Subcutaneous abdominal adipose tissue (tissue), 5 donors: Measurements from ENCODE around the gene TSPAN15.
"Not testable (repeated sequence)": the region's sequence is repeated elsewhere in the genome, so short reads cannot be mapped to it uniquely, and the experiment has no call there.

Experiments used
- H3K27ac ChIP-seq: one replicate; pipeline ENCODE4 v1.7.0; 2013; ENCODE audit warnings: low read depth, mild to moderate bottlenecking, inconsistent platforms, low read length, moderate library complexity
- H3K27me3 ChIP-seq, 5 donors: one replicate each; pipeline ENCODE4 v1.7.0; 2013; ENCODE audit warnings: low read length in 5 of 5, inconsistent platforms in 1 of 5; ENCODE audit not compliant: control insufficient read depth in 5 of 5, insufficient read depth in 4 of 5
- H3K36me3 ChIP-seq, 5 donors: one replicate each; pipeline ENCODE4 v1.7.0; 2013; ENCODE audit warnings: low read length in 5 of 5; ENCODE audit not compliant: control insufficient read depth in 5 of 5, insufficient read depth in 5 of 5
- H3K4me1 ChIP-seq, 5 donors: one replicate each; pipeline ENCODE4 v1.7.0; 2013; ENCODE audit warnings: low read length in 5 of 5, mild to moderate bottlenecking in 3 of 5, moderate library complexity in 1 of 5; ENCODE audit not compliant: control insufficient read depth in 5 of 5, insufficient read depth in 5 of 5
- H3K4me3 ChIP-seq, 5 donors: one replicate each; pipeline ENCODE4 v1.7.0; 2013; ENCODE audit warnings: low read length in 5 of 5, low read depth in 1 of 5
- H3K9ac ChIP-seq, 5 donors: one replicate each; pipeline ENCODE4 v1.7.0; 2013; ENCODE audit warnings: low read length in 5 of 5, mild to moderate bottlenecking in 4 of 5, moderate library complexity in 3 of 5
- H3K9me3 ChIP-seq, 5 donors: one replicate each; pipeline ENCODE4 v1.7.0; 2013; ENCODE audit warnings: low read length in 5 of 5; ENCODE audit not compliant: control insufficient read depth in 5 of 5
- donor health status: healthy.
- donor health status: healthy.
- donor health status: healthy.
- donor health status: healthy.
- donor health status: healthy.

Gene TSPAN15

GRCh38 chr10:69480068-69480412 is 28.8 kb downstream of the TSPAN15 start:
- Histone ChIP-seq H3K9ac (peak overlapping the region in 3 of 5 donors; percentile 49 to 63 (median 52)), H3K27ac (peak overlapping the region; percentile 78), H3K4me1 (peaks cover 31 to 100% (median 95%) of the 10 kb centered on the region in 5 donors)

DNA sequence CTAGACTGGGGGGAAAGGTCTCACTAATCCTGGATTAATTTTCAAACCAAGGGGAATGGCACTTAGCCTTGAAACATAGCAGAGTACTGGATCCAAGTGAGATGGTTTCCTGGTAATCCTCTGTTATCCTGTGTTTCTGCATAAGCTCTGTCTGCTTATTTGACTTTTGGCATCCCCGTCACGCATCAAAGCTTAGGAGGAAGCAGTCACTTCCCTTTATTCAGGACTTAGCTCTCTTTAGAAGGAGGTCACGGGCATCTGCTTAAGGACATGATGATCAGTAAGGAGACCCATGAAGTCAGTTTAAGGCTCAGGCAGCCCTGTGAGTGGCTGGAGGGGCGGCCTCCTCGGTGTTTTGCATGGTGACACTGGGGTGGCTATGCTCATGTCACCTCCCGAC is 30.0 kb downstream of the TSPAN15 start:
- Histone ChIP-seq H3K4me3 (no peak overlapping the region), H3K27me3 (no peaks in the 10 kb centered on the region), H3K9ac (peak overlapping the region in 2 of 5 donors; percentile 2 to 43), H3K4me1 (peaks cover 26 to 100% (median 93%) of the 10 kb centered on the region in 5 donors), H3K27ac (peak overlapping the region; percentile 78), H3K9me3 (no peaks in the 10 kb centered on the region), H3K36me3 (peaks cover 0 to 36% (median 24%) of the 10 kb centered on the region in 5 donors)

More at GRCh38 chr10:69480068-69480412, 28.8 kb downstream of the TSPAN15 start:
- Histone ChIP-seq H3K27me3 (no peaks in the 10 kb centered on the region), H3K9me3 (no peaks in the 10 kb centered on the region), H3K4me3 (peak overlapping the region in 2 of 5 donors; percentile 17 to 23), H3K36me3 (peaks cover 0 to 24% (median 12%) of the 10 kb centered on the region in 5 donors)

GRCh38 chr10:69481811-69482524 is 30.7 kb downstream of the TSPAN15 start:
- H3K27me3 ChIP-seq, result no peaks in the 10 kb centered on the region
- H3K9me3 ChIP-seq, result no peaks in the 10 kb centered on the region
- peaks cover 0 to 43% (median 25%) of the 10 kb centered on the region in 5 donors for H3K36me3 ChIP-seq
- peak overlapping the region in 1 of 5 donors; percentile 32 for H3K9ac ChIP-seq
- peaks cover 26 to 100% (median 93%) of the 10 kb centered on the region in 5 donors for H3K4me1 ChIP-seq
- H3K4me3 ChIP-seq, result no peak overlapping the region
- peak overlapping the region; percentile 78 for H3K27ac ChIP-seq

- Histone ChIP-seq H3K4me3 (no peak overlapping the region), H3K9me3 (no peaks in the 10 kb centered on the region), H3K9ac (peak overlapping the region in 1 of 5 donors; percentile 53), H3K27ac (peak overlapping the region; percentile 78), H3K27me3 (no peaks in the 10 kb centered on the region), H3K36me3 (peaks cover 0 to 47% (median 28%) of the 10 kb centered on the region in 5 donors), H3K4me1 (peaks cover 24 to 84% (median 78%) of the 10 kb centered on the region in 5 donors)
These were observed 32.7 kb downstream of the TSPAN15 start for GRCh38 chr10:69483963-69484362.

DNA sequence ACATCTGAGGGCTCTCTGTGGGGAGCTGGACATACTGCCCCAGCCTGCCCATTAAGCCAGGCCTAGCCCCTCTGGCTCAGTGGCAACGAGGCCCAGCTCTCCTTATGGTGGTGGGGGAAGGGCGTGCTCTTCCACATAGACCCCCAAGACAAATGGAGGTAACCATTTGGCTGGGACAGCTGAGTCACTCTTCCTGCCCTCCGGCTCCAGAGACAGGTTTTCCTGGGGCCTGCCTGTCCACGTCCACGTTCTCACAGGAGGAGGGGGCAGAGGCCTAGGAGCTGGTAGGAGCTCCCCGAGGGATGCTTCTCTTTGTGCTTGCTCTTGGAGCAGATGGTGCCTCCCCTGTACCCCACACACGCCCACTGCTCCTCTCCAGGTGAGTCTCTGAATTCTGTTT is 33.5 kb downstream of the TSPAN15 start:
- Histone ChIP-seq H3K4me3 (no peak overlapping the region), H3K36me3 (peaks cover 0 to 52% (median 33%) of the 10 kb centered on the region in 5 donors), H3K27me3 (no peaks in the 10 kb centered on the region), H3K27ac (peak overlapping the region; percentile 78), H3K4me1 (peaks cover 19 to 76% (median 70%) of the 10 kb centered on the region in 5 donors), H3K9ac (no peak overlapping the region), H3K9me3 (no peaks in the 10 kb centered on the region)

DNA sequence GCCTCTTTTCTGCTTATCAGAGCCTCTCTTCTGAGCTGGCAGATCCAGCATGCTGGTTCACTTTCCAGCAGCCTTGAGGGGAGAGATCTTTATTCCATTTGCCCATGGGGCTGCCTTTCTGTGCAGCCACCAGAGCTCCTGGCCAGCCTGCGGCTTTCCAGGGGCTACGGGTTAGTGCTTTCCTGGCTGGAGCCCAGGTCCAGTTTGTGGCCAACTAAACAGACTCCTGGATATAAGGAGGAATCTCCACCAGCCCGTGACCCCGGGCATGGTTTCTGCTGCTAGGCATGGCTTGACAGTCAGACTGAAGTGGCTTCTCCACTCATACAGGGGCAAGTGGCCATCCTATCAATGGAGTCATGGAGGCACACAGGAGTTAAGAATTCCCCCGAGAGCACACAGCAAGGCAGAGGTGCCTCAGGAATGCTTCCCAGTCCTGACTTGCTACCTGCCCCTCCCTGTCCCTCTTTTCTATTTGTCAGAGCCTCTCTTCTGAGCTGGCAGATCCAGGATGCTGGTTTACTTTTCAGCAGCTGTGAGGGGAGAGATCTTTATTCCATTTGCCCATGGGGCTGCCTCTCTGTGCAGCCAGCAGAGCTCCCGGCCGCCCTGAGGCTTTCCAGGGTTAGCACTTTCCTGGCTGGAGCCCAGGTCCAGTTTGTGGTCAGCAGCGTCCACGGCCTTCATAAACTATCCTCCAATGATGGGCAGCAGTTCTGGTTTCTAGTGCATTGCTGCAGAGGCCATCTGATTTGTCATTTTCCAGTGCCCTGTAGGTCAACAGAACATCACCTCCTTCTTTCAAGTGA is 35.9 kb downstream of the TSPAN15 start:
- H3K9ac ChIP-seq, result peak overlapping the region in 1 of 5 donors; percentile 53

DNA sequence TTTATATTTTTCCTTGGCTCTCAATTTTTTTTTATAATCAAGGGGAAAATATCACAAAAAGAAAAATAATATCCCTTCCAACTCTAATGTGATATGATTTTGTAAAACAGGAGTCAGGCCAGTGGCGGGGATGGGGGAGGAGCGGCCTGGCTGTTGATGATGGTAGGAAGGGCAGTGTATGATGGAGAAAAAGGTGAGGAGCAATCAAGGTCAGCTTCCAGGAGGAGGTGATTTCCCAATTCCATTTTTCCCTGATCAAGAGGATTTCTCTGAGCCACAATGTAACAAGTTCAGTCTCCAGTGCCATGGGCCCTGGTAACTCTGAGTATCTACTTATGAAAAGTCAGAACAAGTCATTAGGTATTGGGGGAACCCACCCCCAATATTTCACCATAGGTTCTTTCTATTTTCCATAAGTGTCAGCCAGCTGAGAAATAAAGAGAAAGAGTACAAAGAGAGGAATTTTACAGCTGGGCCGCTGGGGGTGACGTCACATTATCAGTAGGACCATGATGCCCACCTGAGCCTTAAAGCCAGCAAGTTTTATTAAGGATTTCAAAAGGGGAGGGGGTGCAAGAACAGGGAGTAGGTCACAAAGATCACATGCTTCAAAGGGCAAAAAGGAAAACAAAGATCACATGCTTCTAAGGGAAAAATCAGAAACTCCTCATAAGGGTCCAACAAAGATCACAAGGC is 37.0 kb downstream of the TSPAN15 start:
- not testable (repeated sequence) for H3K9me3 ChIP-seq, H3K9ac ChIP-seq, H3K27me3 ChIP-seq, H3K27ac ChIP-seq, H3K4me3 ChIP-seq
- Histone ChIP-seq H3K36me3 (peaks cover 0 to 71% (median 44%) of the 10 kb centered on the region in 5 donors), H3K4me1 (peaks cover 5 to 66% (median 60%) of the 10 kb centered on the region in 5 donors)

More for the DNA sequence above, 35.9 kb downstream of the TSPAN15 start:
- Histone ChIP-seq H3K27me3 (no peaks in the 10 kb centered on the region), H3K9me3 (no peaks in the 10 kb centered on the region), H3K36me3 (peaks cover 0 to 63% (median 42%) of the 10 kb centered on the region in 5 donors), H3K4me1 (peaks cover 13 to 66% (median 60%) of the 10 kb centered on the region in 5 donors), H3K4me3 (no peak overlapping the region), H3K27ac (peak overlapping the region; percentile 23)

DNA sequence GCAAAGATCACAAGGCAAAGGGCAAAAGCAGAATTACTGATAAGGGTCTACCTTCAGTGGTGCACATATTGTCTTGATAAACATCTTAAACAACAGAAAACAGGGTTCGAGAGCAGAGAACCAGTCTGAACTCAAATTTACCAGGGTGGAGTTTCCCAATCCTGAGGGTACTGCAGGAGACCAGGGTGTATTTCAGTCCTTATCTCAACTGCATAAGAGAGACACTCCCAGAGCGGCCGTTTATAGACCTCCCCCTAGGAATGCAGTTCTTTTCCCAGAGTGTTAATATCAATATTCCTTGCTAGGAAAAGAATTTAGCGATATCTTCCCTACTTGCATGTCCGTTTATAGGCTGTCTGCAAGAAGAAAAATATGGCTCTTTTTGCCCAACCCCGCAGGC is 37.6 kb downstream of the TSPAN15 start:
- not testable (repeated sequence) for H3K4me3 ChIP-seq, H3K9me3 ChIP-seq, H3K9ac ChIP-seq, H3K27me3 ChIP-seq, H3K27ac ChIP-seq
- Histone ChIP-seq H3K36me3 (peaks cover 0 to 66% (median 44%) of the 10 kb centered on the region in 5 donors), H3K4me1 (peaks cover 2 to 60% (median 55%) of the 10 kb centered on the region in 5 donors)

GRCh38 chr10:69489506-69490090 is 38.3 kb downstream of the TSPAN15 start:
- H3K9ac ChIP-seq, result peak overlapping the region in 1 of 5 donors; percentile 13
- H3K36me3 ChIP-seq, result peaks cover 0 to 63% (median 42%) of the 10 kb centered on the region in 5 donors
- peaks cover 2 to 56% (median 53%) of the 10 kb centered on the region in 5 donors for H3K4me1 ChIP-seq
- H3K27me3 ChIP-seq, result no peaks in the 10 kb centered on the region
- H3K9me3 ChIP-seq, result no peaks in the 10 kb centered on the region
- no peak overlapping the region for H3K4me3 ChIP-seq
- no peak overlapping the region for H3K27ac ChIP-seq
